GM06990 (cell line): Measurements from ENCODE around the gene ACSM6.
"Not testable (repeated sequence)": the region's sequence is repeated elsewhere in the genome, so short reads cannot be mapped to it uniquely, and the experiment has no call there.

Experiments
- DNase-seq: peaks from one replicate; pipeline ENCODE4 v3.0.0-alpha.2; 2011; ENCODE audit not compliant: insufficient read length; ENCODE audit errors: extremely low read depth
- H3K27me3 ChIP-seq: replicated peaks from 2 replicates; pipeline ENCODE4 v1.6.0; 2011; ENCODE audit warnings: low read length; ENCODE audit not compliant: control insufficient read depth, insufficient read depth
- H3K36me3 ChIP-seq: 2 replicates; pipeline ENCODE4 v1.5.1; 2011; ENCODE audit warnings: low read length; ENCODE audit not compliant: control insufficient read depth, insufficient read depth
- H3K4me3 ChIP-seq: replicated peaks from 2 replicates; pipeline ENCODE4 v1.5.1; 2011; ENCODE audit warnings: low read depth, mild to moderate bottlenecking, control low read depth, low read length
- TF ChIP-seq, protein P1 (sequence below): IDR thresholded peaks from 2 replicates; pipeline ENCODE4 v1.5.1; 2011; ENCODE audit warnings: low read length, control low read depth, mild to moderate bottlenecking, inconsistent platforms; ENCODE audit not compliant: insufficient read depth, poor library complexity, severe bottlenecking

Gene ACSM6

DNA sequence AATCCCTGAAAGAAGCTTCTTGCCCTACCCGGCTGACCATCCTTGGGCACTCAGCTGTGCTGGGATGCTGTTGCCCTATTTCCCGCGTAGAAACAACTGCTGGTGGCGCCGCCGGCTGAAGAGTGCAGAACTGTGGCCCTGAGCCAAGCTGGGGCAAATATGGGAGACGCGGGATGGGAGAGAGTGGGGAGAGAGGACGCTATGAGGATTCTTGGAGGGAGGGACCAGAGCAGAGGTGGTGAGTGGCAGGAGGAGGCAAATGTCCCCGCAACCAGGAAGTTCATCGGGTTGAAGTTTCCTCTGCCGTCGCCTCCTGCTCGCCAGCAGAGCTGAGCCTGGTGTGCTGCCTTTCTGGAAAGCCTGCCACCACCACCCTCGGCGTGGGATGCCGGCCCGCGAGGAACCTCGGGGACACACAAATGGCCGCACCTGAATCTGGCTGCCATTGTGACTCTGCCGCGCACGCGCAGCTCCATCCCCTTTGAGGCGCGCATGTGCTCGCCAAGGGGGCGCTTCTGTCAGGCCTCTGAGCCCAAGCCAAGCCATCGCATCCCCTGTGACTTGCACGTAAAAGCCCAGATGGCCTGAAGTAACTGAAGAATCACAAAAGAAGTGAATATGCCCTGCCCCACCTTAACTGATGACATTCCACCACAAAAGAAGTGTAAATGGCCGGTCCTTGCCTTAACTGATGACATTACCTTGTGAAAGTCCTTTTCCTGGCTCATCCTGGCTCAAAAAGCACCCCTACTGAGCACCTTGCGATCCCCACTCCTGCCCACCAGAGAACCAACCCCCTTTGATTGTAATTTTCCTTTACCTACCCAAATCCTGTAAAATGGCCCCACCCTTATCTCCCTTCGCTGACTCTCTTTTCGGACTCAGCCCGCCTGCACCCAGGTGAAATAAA, 36.9 kb downstream of the ACSM6 start:
- TF ChIP-seq, protein P1, sequence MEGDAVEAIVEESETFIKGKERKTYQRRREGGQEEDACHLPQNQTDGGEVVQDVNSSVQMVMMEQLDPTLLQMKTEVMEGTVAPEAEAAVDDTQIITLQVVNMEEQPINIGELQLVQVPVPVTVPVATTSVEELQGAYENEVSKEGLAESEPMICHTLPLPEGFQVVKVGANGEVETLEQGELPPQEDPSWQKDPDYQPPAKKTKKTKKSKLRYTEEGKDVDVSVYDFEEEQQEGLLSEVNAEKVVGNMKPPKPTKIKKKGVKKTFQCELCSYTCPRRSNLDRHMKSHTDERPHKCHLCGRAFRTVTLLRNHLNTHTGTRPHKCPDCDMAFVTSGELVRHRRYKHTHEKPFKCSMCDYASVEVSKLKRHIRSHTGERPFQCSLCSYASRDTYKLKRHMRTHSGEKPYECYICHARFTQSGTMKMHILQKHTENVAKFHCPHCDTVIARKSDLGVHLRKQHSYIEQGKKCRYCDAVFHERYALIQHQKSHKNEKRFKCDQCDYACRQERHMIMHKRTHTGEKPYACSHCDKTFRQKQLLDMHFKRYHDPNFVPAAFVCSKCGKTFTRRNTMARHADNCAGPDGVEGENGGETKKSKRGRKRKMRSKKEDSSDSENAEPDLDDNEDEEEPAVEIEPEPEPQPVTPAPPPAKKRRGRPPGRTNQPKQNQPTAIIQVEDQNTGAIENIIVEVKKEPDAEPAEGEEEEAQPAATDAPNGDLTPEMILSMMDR: peak; percentile 24
- H3K4me3 ChIP-seq: peak overlapping the region; percentile 80

DNA sequence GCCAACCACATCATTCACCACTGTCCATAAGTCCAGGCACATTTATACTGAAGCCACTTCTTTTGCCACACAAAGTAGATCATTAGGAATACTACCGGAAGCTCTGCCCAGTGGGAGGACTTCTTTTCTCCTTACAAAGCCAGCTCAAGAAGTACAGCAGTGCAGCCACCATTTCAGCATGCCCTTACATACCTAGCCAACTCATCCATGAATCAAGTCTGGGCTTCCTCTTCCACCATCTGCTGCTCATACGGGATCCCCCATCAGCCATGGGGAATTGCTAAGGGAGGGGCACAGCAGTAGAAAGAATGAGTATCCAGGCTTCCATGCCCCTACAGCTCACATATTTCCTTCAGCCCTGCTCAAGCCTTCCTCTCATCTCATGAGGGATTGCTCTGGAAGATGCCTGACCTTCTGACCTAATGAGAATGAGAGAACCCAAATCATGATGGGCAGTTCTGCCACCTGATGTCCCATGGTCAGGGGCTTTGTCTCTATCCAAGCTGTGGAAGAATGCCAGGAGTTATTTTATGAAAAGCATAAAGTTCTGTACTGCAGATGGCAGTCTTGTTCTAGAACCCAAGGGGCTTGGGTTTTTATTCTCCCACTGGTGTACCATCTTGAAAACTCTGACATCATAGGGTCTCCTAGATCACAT, 39.5 kb downstream of the ACSM6 start:
- no peak for DNase-seq
- Histone ChIP-seq H3K4me3 (no peak overlapping the region), H3K27me3 (no peaks in the 10 kb centered on the region), H3K36me3 (peaks cover 28% of the 10 kb centered on the region)
- TF ChIP-seq, protein P1: no peak

More for the DNA sequence above, 36.9 kb downstream of the ACSM6 start:
- DNase-seq: peak; percentile 79
- peaks cover 16% of the 10 kb centered on the region for H3K36me3 ChIP-seq
- H3K27me3 ChIP-seq: not testable (repeated sequence)

DNA sequence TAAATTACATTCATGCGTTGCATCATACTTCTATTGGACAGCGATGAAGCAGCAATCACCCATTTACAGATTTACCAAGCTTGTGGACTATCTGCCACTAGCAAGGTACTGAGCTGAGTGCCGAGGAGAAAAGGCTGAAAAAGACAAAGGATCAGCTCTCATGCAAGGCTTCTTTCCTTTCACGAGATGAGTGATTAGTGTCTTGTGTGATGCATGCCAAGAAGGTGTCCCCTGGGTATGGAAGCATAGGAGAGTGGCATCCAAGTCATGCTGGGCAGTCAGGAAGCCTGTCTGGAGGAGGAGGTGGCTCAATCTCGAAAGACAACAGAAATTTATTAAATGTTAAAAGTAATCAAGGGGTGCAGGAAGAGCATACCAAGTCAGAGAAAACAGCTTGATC, 40.9 kb downstream of the ACSM6 start:
- H3K36me3 ChIP-seq: peaks cover 28% of the 10 kb centered on the region
- H3K27me3 ChIP-seq: no peaks in the 10 kb centered on the region
- no peak for DNase-seq
- TF ChIP-seq, protein P1: no peak
- no peak overlapping the region for H3K4me3 ChIP-seq

DNA sequence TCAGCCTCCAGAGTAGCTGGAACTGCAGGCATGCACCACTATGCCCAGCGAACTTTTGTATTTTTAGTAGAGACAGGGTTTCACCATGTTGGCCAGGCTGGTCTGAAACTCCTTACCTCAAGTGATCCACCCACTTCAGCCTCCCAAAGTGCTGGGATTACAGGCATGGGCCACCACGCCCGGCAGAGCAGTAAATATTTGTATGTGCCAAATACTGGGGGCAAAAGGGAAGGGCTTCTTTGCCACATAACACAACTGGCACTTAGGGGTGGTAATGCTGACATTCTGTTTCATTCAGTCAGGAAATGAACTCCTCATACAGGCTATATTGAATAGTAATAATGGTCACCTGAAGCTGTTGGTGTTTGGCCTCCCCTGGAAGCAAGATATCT, 41.6 kb downstream of the ACSM6 start:
- TF ChIP-seq, protein P1: no peak
- Histone ChIP-seq H3K36me3 (peaks cover 32% of the 10 kb centered on the region), H3K27me3 (no peaks in the 10 kb centered on the region), H3K4me3 (no peak overlapping the region)
- DNase-seq: no peak

DNA sequence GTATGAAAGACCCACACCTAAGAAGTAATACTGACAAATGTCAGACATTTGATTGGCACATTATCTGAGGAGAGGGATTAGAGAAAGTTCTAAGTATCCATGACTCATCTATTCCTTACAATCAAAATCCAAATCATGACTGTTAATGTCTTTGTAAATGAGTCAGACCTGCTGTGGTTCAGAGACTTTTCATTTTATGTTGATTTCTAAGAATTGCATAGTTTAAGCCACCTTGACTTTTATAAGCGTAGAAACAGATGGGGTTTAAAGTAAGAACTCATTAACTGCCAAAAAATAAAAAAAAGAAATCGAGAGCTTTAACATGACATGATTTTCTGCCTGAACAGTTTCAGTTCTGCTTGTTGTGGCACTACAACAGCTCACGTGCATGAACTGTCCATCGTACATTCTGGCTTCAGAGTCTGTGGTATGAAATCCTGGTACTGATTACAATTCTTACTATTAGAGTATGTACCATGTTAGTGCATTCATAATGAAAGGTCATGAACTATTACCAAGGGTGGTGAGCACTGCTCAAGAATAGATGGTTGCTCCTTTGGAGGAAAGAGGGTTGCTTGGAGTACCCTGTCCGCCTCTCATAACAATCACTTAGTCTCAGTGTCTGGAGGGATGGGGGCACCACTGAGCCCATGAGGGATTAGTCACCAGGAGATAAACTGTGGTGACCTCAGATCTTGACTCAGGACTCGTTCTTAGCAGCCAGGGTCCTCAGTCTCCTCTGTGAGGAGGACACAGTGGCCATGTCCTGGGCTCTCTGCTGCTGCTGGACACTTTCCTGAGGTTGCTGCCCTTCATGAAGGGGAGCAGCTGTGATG, 42.2 kb downstream of the ACSM6 start:
- Histone ChIP-seq H3K36me3 (peaks cover 37% of the 10 kb centered on the region), H3K4me3 (peak overlapping the region; percentile 5), H3K27me3 (no peaks in the 10 kb centered on the region)
- TF ChIP-seq, protein P1: no peak
- peak; percentile 79 for DNase-seq
